Smooth muscle cell of the brain vasculature (primary cell): ENCODE results near the gene MTCL1.

Experiments used
- DNase-seq: peaks from one replicate; pipeline ENCODE4 v3.0.0-alpha.2; 2012; ENCODE audit warnings: low read depth, low spot score

The MTCL1 gene

GRCh38 chr18:8833480-8833879, 128.1 kb downstream of the MTCL1 start:
- no peak for DNase-seq

- no peak for DNase-seq
Measured at GRCh38 chr18:8834881-8835280, 129.5 kb downstream of the MTCL1 start.

- DNase-seq = no peak
Measured at GRCh38 chr18:8835521-8835953, 130.2 kb downstream of the MTCL1 start.

- DNase-seq = no peak
Measured at GRCh38 chr18:8839281-8839680, 133.9 kb downstream of the MTCL1 start.

GRCh38 chr18:8841781-8842485, 136.6 kb downstream of the MTCL1 start:
- no peak for DNase-seq

- DNase-seq = no peak
Measured at GRCh38 chr18:8842506-8842905, 137.2 kb downstream of the MTCL1 start.

GRCh38 chr18:8843005-8843404, 137.6 kb downstream of the MTCL1 start:
- no peak for DNase-seq

GRCh38 chr18:8844721-8845148, 139.4 kb downstream of the MTCL1 start:
- DNase-seq = no peak

GRCh38 chr18:8845506-8845905, 140.2 kb downstream of the MTCL1 start:
- DNase-seq = no peak

GRCh38 chr18:8847066-8847755, 141.9 kb downstream of the MTCL1 start:
- no peak for DNase-seq

- DNase-seq = no peak
Measured at GRCh38 chr18:8847900-8848299, 142.5 kb downstream of the MTCL1 start.

- DNase-seq = no peak
Measured at GRCh38 chr18:8848541-8848940, 143.2 kb downstream of the MTCL1 start.

- DNase-seq = no peak
Measured at GRCh38 chr18:8849696-8850095, 144.3 kb downstream of the MTCL1 start.

- no peak for DNase-seq
Measured at GRCh38 chr18:8851659-8852058, 146.3 kb downstream of the MTCL1 start.

GRCh38 chr18:8854550-8854949, 149.2 kb downstream of the MTCL1 start:
- no peak for DNase-seq

- DNase-seq = no peak
Measured at GRCh38 chr18:8854962-8855361, 149.6 kb downstream of the MTCL1 start.

GRCh38 chr18:8856212-8856611, 150.9 kb downstream of the MTCL1 start:
- no peak for DNase-seq

- no peak for DNase-seq
Measured at GRCh38 chr18:8856769-8857393, 151.5 kb downstream of the MTCL1 start.

GRCh38 chr18:8857806-8858205, 152.4 kb downstream of the MTCL1 start:
- DNase-seq = no peak

GRCh38 chr18:8858888-8859511, 153.6 kb downstream of the MTCL1 start:
- peak; percentile 26 for DNase-seq

GRCh38 chr18:8860845-8861642, 155.7 kb downstream of the MTCL1 start:
- no peak for DNase-seq
